ENCODE data around the gene TAOK2. TPM values are rescaled to one million over a fixed set of nuclear protein-coding genes. Genes with fewer than 3 reads are reported as not detected.

The TAOK2 gene
- total and polyA plus RNA-seq, 2 of the 4 experiments (the other 2 are of a cell fraction), result 23.0 to 31.7 TPM

DNA sequence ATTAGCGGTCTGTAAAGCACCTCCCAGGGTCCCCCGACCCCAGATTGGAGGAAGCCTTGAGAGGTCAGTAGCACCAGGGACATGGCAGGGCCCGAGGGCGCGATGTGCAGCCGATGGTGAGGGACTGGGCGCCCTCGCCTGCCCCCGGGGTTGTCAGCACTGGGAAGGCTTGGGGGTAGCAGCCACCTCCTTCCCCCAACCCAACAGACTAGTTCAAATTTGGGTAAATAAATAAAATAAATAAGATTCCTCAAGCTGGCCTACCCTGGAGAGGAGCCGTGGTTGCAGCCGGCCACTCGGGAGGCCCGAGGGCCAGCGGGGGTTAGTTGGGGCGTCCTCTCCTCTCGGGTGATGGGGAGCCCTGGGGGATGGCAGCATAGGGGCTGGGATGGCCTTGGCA is 50.8 kb downstream of the TAOK2 start:
- 69% methylated on average over 3 of the region's 16 CpGs; no CpG with 5 or more reads in 1 of the 2 experiments for WGBS, 2 experiments (ENCODE audit: extremely low coverage in 2 of 2, insufficient read length in 1 of 2)
- H3K36me3 ChIP-seq (ENCODE audit: control insufficient read depth, insufficient read depth, low read length), result no peaks in the 10 kb centered on the region
- no peak overlapping the region for H3K4me2 ChIP-seq (ENCODE audit: low read depth, low read length)
- no peaks in the 10 kb centered on the region for H3K9me3 ChIP-seq (ENCODE audit: control insufficient read depth, insufficient read depth, low read length)
- H3K23ac ChIP-seq (ENCODE audit: low read depth, low read length), result no peak overlapping the region
- no peaks in the 10 kb centered on the region for H3K4me1 ChIP-seq (ENCODE audit: control insufficient read depth, insufficient read depth, low read length)
- no peaks in the 10 kb centered on the region for H3K9me1 ChIP-seq (ENCODE audit: insufficient read depth, low read length)
- H3K27ac ChIP-seq (ENCODE audit: insufficient read depth, low read length), result no peak overlapping the region
- H3K9ac ChIP-seq (ENCODE audit: low read depth, low read length), result no peak overlapping the region
- dilution Hi-C loops (cut with HindIII; ENCODE audit: low sequenced_read_pairs, unreplicated experiment) (no loop called here), intact Hi-C loops (cut with micrococcal nuclease) (loop anchor here (5.0 kb wide), 1 partner anchor 207 kb away; the partner anchor contains the start of gene PAGR1), in situ Hi-C loops (cut with MboI; ENCODE audit: low sequenced_read_pairs) (loop anchor here (10.0 kb wide), 1 partner anchor 330 kb away; no protein-coding TSS in a partner anchor)
- H2AK9ac ChIP-seq (replicated peaks; ENCODE audit: low read depth, low read length, poor library complexity), result no peak overlapping the region
- H3K4ac ChIP-seq (ENCODE audit: low read depth, low read length), result no peak overlapping the region
- no peak overlapping the region for H3K14ac ChIP-seq (replicated peaks; ENCODE audit: low read depth, low read length)
- 0 out of 2 replicates have a peak, but pooled peaks cover 9% of the 10 kb centered on the region for H4K20me1 ChIP-seq (ENCODE audit: insufficient read depth, low read length)
- no peak overlapping the region for H3K4me3 ChIP-seq (ENCODE audit: insufficient read depth, low read depth, low read length)
- no peak overlapping the region for H2BK120ac ChIP-seq (ENCODE audit: low read depth, low read length)
- no peak overlapping the region for H2AFZ ChIP-seq (replicated peaks; ENCODE audit: low read length, poor library complexity)
- no peak overlapping the region for H3K18ac ChIP-seq (ENCODE audit: low read depth, low read length)
- H3K56ac ChIP-seq (ENCODE audit: extremely low read depth, insufficient read depth, low read length), result no peak overlapping the region
- H2BK5ac ChIP-seq (ENCODE audit: low read depth, low read length, poor library complexity, severe bottlenecking), result no peak overlapping the region
- H4K8ac ChIP-seq (ENCODE audit: low read depth in 2 of 2, low read length in 2 of 2), result no peak overlapping the region
- no peak overlapping the region for H2BK20ac ChIP-seq (ENCODE audit: low read depth, low read length)
- CTCF ChIA-PET, result no interaction called here
- BruUV-seq (replicated peaks), result no TSS peak
- ATAC-seq (ENCODE audit: low read depth), result no peak
- no peak overlapping the region for H4K91ac ChIP-seq (ENCODE audit: insufficient read depth, low read depth, low read length)
- no peaks in the 10 kb centered on the region for H3K79me1 ChIP-seq (ENCODE audit: low read depth in 1 of 2, low read length in 2 of 2)
- H4K5ac ChIP-seq (ENCODE audit: low read depth, low read length), result no peak overlapping the region
- TF ChIP-seq RAD21 (IDR thresholded peaks at IDR 0.05; ENCODE audit: low read length) (no peak), POLR2A (IDR thresholded peaks at IDR 0.05; ENCODE audit: low read depth, low read length) (no peak), NFE2L2 (IDR thresholded peaks at IDR 0.05; ENCODE audit: low read depth, low read length) (no peak), MAFK (IDR thresholded peaks at IDR 0.05; ENCODE audit: low read depth, low read length) (no peak)
- TF ChIP-seq, protein P1, sequence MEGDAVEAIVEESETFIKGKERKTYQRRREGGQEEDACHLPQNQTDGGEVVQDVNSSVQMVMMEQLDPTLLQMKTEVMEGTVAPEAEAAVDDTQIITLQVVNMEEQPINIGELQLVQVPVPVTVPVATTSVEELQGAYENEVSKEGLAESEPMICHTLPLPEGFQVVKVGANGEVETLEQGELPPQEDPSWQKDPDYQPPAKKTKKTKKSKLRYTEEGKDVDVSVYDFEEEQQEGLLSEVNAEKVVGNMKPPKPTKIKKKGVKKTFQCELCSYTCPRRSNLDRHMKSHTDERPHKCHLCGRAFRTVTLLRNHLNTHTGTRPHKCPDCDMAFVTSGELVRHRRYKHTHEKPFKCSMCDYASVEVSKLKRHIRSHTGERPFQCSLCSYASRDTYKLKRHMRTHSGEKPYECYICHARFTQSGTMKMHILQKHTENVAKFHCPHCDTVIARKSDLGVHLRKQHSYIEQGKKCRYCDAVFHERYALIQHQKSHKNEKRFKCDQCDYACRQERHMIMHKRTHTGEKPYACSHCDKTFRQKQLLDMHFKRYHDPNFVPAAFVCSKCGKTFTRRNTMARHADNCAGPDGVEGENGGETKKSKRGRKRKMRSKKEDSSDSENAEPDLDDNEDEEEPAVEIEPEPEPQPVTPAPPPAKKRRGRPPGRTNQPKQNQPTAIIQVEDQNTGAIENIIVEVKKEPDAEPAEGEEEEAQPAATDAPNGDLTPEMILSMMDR (conservative IDR thresholded peaks at IDR 0.05; ENCODE audit: low read depth, low read length), result no peak
- DNase-seq, result no peak
- H3K27me3 ChIP-seq (ENCODE audit: control insufficient read depth, insufficient read depth, low read length), result peaks cover 51% of the 10 kb centered on the region
- no peak overlapping the region for H2AK5ac ChIP-seq (ENCODE audit: low read depth, low read length)
- H2BK15ac ChIP-seq (ENCODE audit: low read depth, low read length), result no peak overlapping the region
- POLR2A ChIA-PET (ENCODE audit: unreplicated experiment), result no interaction called here
